IMR-90 (cell line): ENCODE measurements around the gene SOX12. TPM values are rescaled to one million over a fixed set of nuclear protein-coding genes. Genes with fewer than 3 reads are reported as not detected.

Experiments
- ATAC-seq: fragments of 200-7000 bp; cut with Tn5 transposase; 2 replicates; pipeline ENCODE4 v1.9.1; 2020; ENCODE audit warnings: low read depth, mild to moderate bottlenecking, moderate library complexity
- BruUV-seq: library from RNA; stranded (reverse); fragments of 400-500 nt; replicated peaks from 2 replicates; lab custom pipeline; 2021; lab: Mats Ljungman, UMichigan
- CTCF ChIA-PET: fragments of 300-600 bp; formaldehyde crosslinking; extraction: SDS; loops from one replicate; lab custom pipeline; 2021; ENCODE audit warnings: antibody characterized with exemption; lab: Yijun Ruan, JAX
- POLR2A ChIA-PET: fragments of 300-600 bp; sonication (Branson Sonifier 250); formaldehyde crosslinking; loops from one replicate; lab custom pipeline; 2022; ENCODE audit warnings: antibody characterized with exemption; ENCODE audit not compliant: unreplicated experiment; lab: Charles Lee
- DNase-seq: peaks from one replicate; pipeline ENCODE4 v3.0.0; 2013
- H2AFZ ChIP-seq: replicated peaks from 2 replicates; pipeline ENCODE3; 2013; ENCODE audit warnings: low read length, mild to moderate bottlenecking; ENCODE audit not compliant: poor library complexity
- H2AK5ac ChIP-seq: 2 replicates; pipeline ENCODE4 v1.6.1; 2013; ENCODE audit warnings: low read depth, low read length, inconsistent platforms
- H2AK9ac ChIP-seq: replicated peaks from 2 replicates; pipeline ENCODE3; 2013; ENCODE audit warnings: mild to moderate bottlenecking, low read depth, low read length, moderate library complexity; ENCODE audit not compliant: poor library complexity
- H2BK120ac ChIP-seq: 2 replicates; pipeline ENCODE4 v1.6.1; 2013; ENCODE audit warnings: low read depth, low read length, inconsistent platforms
- H2BK15ac ChIP-seq: 3 replicates; pipeline ENCODE4 v1.6.1; 2013; ENCODE audit warnings: low read depth, low read length, inconsistent platforms
- H2BK20ac ChIP-seq: 2 replicates; pipeline ENCODE4 v1.6.1; 2013; ENCODE audit warnings: low read depth, mild to moderate bottlenecking, inconsistent platforms, low read length, moderate library complexity
- H2BK5ac ChIP-seq: 2 replicates; pipeline ENCODE4 v1.6.1; 2013; ENCODE audit warnings: mild to moderate bottlenecking, low read depth, low read length, inconsistent platforms; ENCODE audit not compliant: poor library complexity, severe bottlenecking
- H3K14ac ChIP-seq: replicated peaks from 2 replicates; pipeline ENCODE4 v1.6.1; 2013; ENCODE audit warnings: low read depth, low read length, inconsistent platforms
- H3K18ac ChIP-seq: 2 replicates; pipeline ENCODE4 v1.6.1; 2013; ENCODE audit warnings: low read depth, low read length, control low read depth
- H3K23ac ChIP-seq: 2 replicates; pipeline ENCODE4 v1.6.1; 2013; ENCODE audit warnings: low read depth, low read length, inconsistent platforms
- H3K27ac ChIP-seq: 2 replicates; pipeline ENCODE4 v1.5.1; 2013; ENCODE audit warnings: mild to moderate bottlenecking, control low read depth, low read length; ENCODE audit not compliant: insufficient read depth
- H3K27me3 ChIP-seq: 2 replicates; pipeline ENCODE4 v1.6.1; 2013; ENCODE audit warnings: low read length; ENCODE audit not compliant: control insufficient read depth, insufficient read depth
- H3K36me3 ChIP-seq: 2 replicates; pipeline ENCODE4 v1.6.1; 2013; ENCODE audit warnings: low read length, mixed read lengths; ENCODE audit not compliant: control insufficient read depth, insufficient read depth
- H3K4ac ChIP-seq: 2 replicates; pipeline ENCODE4 v1.6.1; 2013; ENCODE audit warnings: low read depth, low read length, inconsistent platforms
- H3K4me1 ChIP-seq: 2 replicates; pipeline ENCODE4 v1.6.1; 2013; ENCODE audit warnings: low read length, mixed read lengths; ENCODE audit not compliant: control insufficient read depth, insufficient read depth
- H3K4me2 ChIP-seq: 2 replicates; pipeline ENCODE4 v1.6.1; 2013; ENCODE audit warnings: low read depth, mild to moderate bottlenecking, control low read depth, low read length, moderate library complexity
- H3K4me3 ChIP-seq: 2 replicates; pipeline ENCODE4 v1.5.1; 2013; ENCODE audit warnings: low read depth, mild to moderate bottlenecking, control low read depth, low read length, moderate library complexity; ENCODE audit not compliant: insufficient read depth
- H3K56ac ChIP-seq: 2 replicates; pipeline ENCODE4 v1.6.1; 2013; ENCODE audit warnings: low read length, inconsistent platforms; ENCODE audit not compliant: insufficient read depth; ENCODE audit errors: extremely low read depth
- H3K79me1 ChIP-seq, 2 experiments: 2 replicates each; pipeline ENCODE4 v1.6.1; 2013; ENCODE audit warnings: low read length in 2 of 2, inconsistent platforms in 1 of 2, low read depth in 1 of 2
- H3K9ac ChIP-seq: 2 replicates; pipeline ENCODE4 v1.6.1; 2013; ENCODE audit warnings: low read depth, low read length, control low read depth
- H3K9me1 ChIP-seq: 2 replicates; pipeline ENCODE4 v1.6.1; 2013; ENCODE audit warnings: low read length, inconsistent platforms; ENCODE audit not compliant: insufficient read depth
- H3K9me3 ChIP-seq: 2 replicates; pipeline ENCODE4 v1.6.1; 2013; ENCODE audit warnings: low read length; ENCODE audit not compliant: control insufficient read depth, insufficient read depth
- H4K20me1 ChIP-seq: 2 replicates; pipeline ENCODE4 v1.6.1; 2013; ENCODE audit warnings: low read length, inconsistent platforms; ENCODE audit not compliant: insufficient read depth
- H4K5ac ChIP-seq: 2 replicates; pipeline ENCODE4 v1.6.1; 2013; ENCODE audit warnings: mild to moderate bottlenecking, low read depth, low read length, control low read depth
- H4K8ac ChIP-seq, 2 experiments: 2 replicates each; pipeline ENCODE4 v1.6.1; 2013; ENCODE audit warnings: low read depth in 2 of 2, low read length in 2 of 2, control low read depth in 1 of 2, inconsistent platforms in 1 of 2
- H4K91ac ChIP-seq: 2 replicates; pipeline ENCODE4 v1.6.1; 2013; ENCODE audit warnings: low read depth, low read length, inconsistent platforms; ENCODE audit not compliant: insufficient read depth
- NFE2L2 ChIP-seq: fragments of 150-350 bp; IDR thresholded peaks from 2 replicates; pipeline ENCODE4 v1.6.1; 2016; ENCODE audit warnings: low read depth, mild to moderate bottlenecking, low read length
- RAD21 ChIP-seq: IDR thresholded peaks from 2 replicates; pipeline ENCODE4 v1.6.1; 2012; ENCODE audit warnings: low read length, improper control_type of control experiment
- RCOR1 ChIP-seq: IDR thresholded peaks from 2 replicates; pipeline ENCODE4 v1.6.1; 2012; ENCODE audit warnings: mild to moderate bottlenecking, low read length, improper control_type of control experiment; ENCODE audit not compliant: insufficient replicate concordance
- WGBS, 2 experiments: methylation state at CpG; one replicate each; pipeline versions ENCODE4 v1.1.5 to v1.1.7; 2013; ENCODE audit warnings: missing lambda C conversion rate in 2 of 2; ENCODE audit not compliant: insufficient read length in 1 of 2; ENCODE audit errors: extremely low coverage in 2 of 2; 5-methylcytosine and 5-hydroxymethylcytosine counted together
- dilution Hi-C: fragments of 300-500 bp; cut with HindIII; formaldehyde crosslinking; loops from one replicate; pipeline ENCODE4 v1.14.3; 2018; ENCODE audit warnings: low sequenced_read_pairs; ENCODE audit not compliant: unreplicated experiment
- in situ Hi-C: fragments of 300-500 bp; cut with MboI; formaldehyde crosslinking; loops from 3 replicates; pipeline ENCODE4 v1.14.3; 2019; ENCODE audit warnings: low sequenced_read_pairs, inconsistent platforms, mixed read lengths
- intact Hi-C: fragments of 100-400 bp; cut with micrococcal nuclease; formaldehyde crosslinking; loops from 2 replicates; pipeline ENCODE4 v1.10.0; 2022
- polyA plus RNA-seq, 3 experiments: library from polyadenylated mRNA; depleted of rRNA; stranded (reverse); fragments of >200 nt; gene quantifications; 2 replicates each; pipeline ENCODE4 v1.2.3, GENCODE V29; 2012; ENCODE audit warnings: low replicate concordance in 1 of 3
- total RNA-seq: library from RNA; depleted of rRNA; stranded (reverse); fragments of >200 nt; gene quantifications from 2 replicates; pipeline ENCODE4 v1.2.3, GENCODE V29; 2012
- TF ChIP-seq, protein P1 (sequence below): conservative IDR thresholded peaks from 2 replicates; pipeline ENCODE4 v1.5.1; 2012; ENCODE audit warnings: mild to moderate bottlenecking, low read depth, low read length, improper control_type of control experiment

The SOX12 gene
- total and polyA plus RNA-seq, 2 of the 4 experiments (the other 2 are of a cell fraction): 1.1 to 6.2 TPM

DNA sequence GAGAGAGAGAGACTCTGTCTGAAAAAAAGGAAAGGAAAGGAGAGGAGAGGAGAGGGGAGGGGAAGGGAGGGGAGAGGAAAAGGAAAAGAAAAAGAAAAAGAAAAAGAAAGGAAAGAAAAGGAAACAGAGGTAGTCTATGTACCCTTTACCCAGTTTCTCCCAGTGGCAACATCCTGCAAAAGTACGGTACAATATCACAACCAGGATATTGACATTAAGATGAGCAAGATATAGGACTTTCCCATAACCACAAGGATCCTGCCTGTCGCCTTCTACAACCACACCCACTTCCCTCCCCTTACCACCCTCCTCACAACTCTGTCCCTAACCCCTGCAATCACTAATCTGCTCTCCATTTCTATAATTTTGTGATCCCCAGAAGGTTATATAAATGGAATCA is 38.8 kb upstream of the SOX12 start:
- Histone ChIP-seq H4K8ac (no peak overlapping the region), H2BK5ac (no peak overlapping the region), H4K20me1 (no peaks in the 10 kb centered on the region), H3K4me3 (no peak overlapping the region), H3K9me1 (no peaks in the 10 kb centered on the region), H2BK15ac (no peak overlapping the region), H3K4me1 (peaks cover 4% of the 10 kb centered on the region), H3K79me1 (peaks cover 11 to 20% of the 10 kb centered on the region in 2 experiments; a peak in 3 of 4 replicates), H3K27me3 (no peaks in the 10 kb centered on the region), H3K14ac (no peak overlapping the region), H3K18ac (no peak overlapping the region), H2AK9ac (no peak overlapping the region), H2BK120ac (no peak overlapping the region), H4K91ac (no peak overlapping the region), H2AFZ (no peak overlapping the region), H3K4ac (no peak overlapping the region), H3K27ac (no peak overlapping the region), H3K9ac (no peak overlapping the region), H2AK5ac (no peak overlapping the region), H4K5ac (no peak overlapping the region), H3K9me3 (no peaks in the 10 kb centered on the region), H3K4me2 (no peak overlapping the region), H3K36me3 (peaks cover 7% of the 10 kb centered on the region), H3K56ac (no peak overlapping the region), H2BK20ac (no peak overlapping the region), H3K23ac (no peak overlapping the region)
- no TSS peak for BruUV-seq
- no peak for DNase-seq
- intact Hi-C loops: no loop called here
- dilution Hi-C loops: no loop called here
- no peak for ATAC-seq
- ChIA-PET POLR2A (no interaction called here), CTCF (no interaction called here)
- no peak for TF ChIP-seq NFE2L2
- TF ChIP-seq RAD21: no peak
- no peak for TF ChIP-seq RCOR1
- TF ChIP-seq, protein P1, sequence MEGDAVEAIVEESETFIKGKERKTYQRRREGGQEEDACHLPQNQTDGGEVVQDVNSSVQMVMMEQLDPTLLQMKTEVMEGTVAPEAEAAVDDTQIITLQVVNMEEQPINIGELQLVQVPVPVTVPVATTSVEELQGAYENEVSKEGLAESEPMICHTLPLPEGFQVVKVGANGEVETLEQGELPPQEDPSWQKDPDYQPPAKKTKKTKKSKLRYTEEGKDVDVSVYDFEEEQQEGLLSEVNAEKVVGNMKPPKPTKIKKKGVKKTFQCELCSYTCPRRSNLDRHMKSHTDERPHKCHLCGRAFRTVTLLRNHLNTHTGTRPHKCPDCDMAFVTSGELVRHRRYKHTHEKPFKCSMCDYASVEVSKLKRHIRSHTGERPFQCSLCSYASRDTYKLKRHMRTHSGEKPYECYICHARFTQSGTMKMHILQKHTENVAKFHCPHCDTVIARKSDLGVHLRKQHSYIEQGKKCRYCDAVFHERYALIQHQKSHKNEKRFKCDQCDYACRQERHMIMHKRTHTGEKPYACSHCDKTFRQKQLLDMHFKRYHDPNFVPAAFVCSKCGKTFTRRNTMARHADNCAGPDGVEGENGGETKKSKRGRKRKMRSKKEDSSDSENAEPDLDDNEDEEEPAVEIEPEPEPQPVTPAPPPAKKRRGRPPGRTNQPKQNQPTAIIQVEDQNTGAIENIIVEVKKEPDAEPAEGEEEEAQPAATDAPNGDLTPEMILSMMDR: no peak
- in situ Hi-C loops: no loop called here
- WGBS, 2 experiments: no CpG with 5 or more reads among the region's 2 CpGs
